ENCODE data around the gene CDC7. TPM values are rescaled to one million over a fixed set of nuclear protein-coding genes. Genes with fewer than 3 reads are reported as not detected.
A peak's percentile ranks its signal among the peaks of the same experiment; 100 is the strongest.

The CDC7 gene
- total and polyA plus RNA-seq, 9 of the 15 experiments (the other 6 are each of a cell fraction or from before 2014, with no cell fraction given) = 22.3 to 66.8 (median 44.2) TPM

- TF ChIP-seq TAF9B (IDR thresholded peaks at IDR 0.05; ENCODE audit: partially characterized antibody) (peak; percentile 6), ZNF699 (CRISPR knock-in tag; IDR thresholded peaks at IDR 0.05; ENCODE audit: insufficient replicate concordance) (no peak), ZSCAN32 (CRISPR knock-in tag; IDR thresholded peaks at IDR 0.05) (no peak), CREB1 (IDR thresholded peaks at IDR 0.05) (no peak), CREB1 (CRISPR knock-in tag; IDR thresholded peaks at IDR 0.05) (no peak), TRIM28 (IDR thresholded peaks at IDR 0.05) (0 out of 2 replicates have a peak, but pooled peaks have one; percentile 46), ZNF124 (CRISPR knock-in tag; IDR thresholded peaks at IDR 0.05) (no peak), EWSR1 (IDR thresholded peaks at IDR 0.05; ENCODE audit: borderline replicate concordance, low read depth, partially characterized antibody) (no peak), ZBTB8A (IDR thresholded peaks at IDR 0.05; ENCODE audit: partially characterized antibody) (no peak), KDM2B (CRISPR knock-in tag; IDR thresholded peaks at IDR 0.05) (no peak), EP300 (IDR thresholded peaks at IDR 0.05; ENCODE audit: low read length) (no peak), DLX4 (CRISPR knock-in tag; IDR thresholded peaks at IDR 0.05) (no peak), TCF7 (IDR thresholded peaks at IDR 0.05; ENCODE audit: borderline replicate concordance) (no peak), ATF6 (CRISPR knock-in tag; IDR thresholded peaks at IDR 0.05) (no peak), ZFPM2 (CRISPR knock-in tag; IDR thresholded peaks at IDR 0.05) (no peak), ZNF395 (CRISPR knock-in tag; IDR thresholded peaks at IDR 0.05) (no peak), ZNF444 (CRISPR knock-in tag; IDR thresholded peaks at IDR 0.05) (no peak), KLF1 (tag; IDR thresholded peaks at IDR 0.05) (no peak), SLC30A9 (CRISPR knock-in tag; IDR thresholded peaks at IDR 0.05) (no peak), NRF1 (conservative IDR thresholded peaks at IDR 0.05 in 1 of 2, IDR thresholded peaks at IDR 0.05 in 1 of 2) (no peak), GABPA (tag; conservative IDR thresholded peaks at IDR 0.05; ENCODE audit: low read depth) (no peak), BRD4 (IDR thresholded peaks at IDR 0.05) (no peak), EGR1 (conservative IDR thresholded peaks at IDR 0.05) (no peak), NR0B1 (IDR thresholded peaks at IDR 0.05; ENCODE audit: partially characterized antibody) (no peak), MIER1 (IDR thresholded peaks at IDR 0.05; ENCODE audit: low read depth) (no peak), ATF1 (CRISPR knock-in tag; IDR thresholded peaks at IDR 0.05) (no peak), ATF1 (tag; IDR thresholded peaks at IDR 0.05) (no peak), SRSF3 (IDR thresholded peaks at IDR 0.05; ENCODE audit: insufficient read depth, low read length) (no peak)
These were observed 2.1 kb downstream of the CDC7 start (continued) for GRCh38 chr1:91502672-91503184.
